Measurements from ENCODE around the gene NISCH. TPM values are rescaled to one million over a fixed set of nuclear protein-coding genes. Genes with fewer than 3 reads are reported as not detected.

NISCH gene
- total and polyA plus RNA-seq, 2 of the 8 experiments (the other 6 are each of a cell fraction or from before 2014, with no cell fraction given): 71.2 to 71.9 TPM

- H3K23me2 ChIP-seq (ENCODE audit: low read depth, low read length): peaks cover 17% of the 10 kb centered on the region
- H4K5ac ChIP-seq (ENCODE audit: insufficient read length, low read depth, low read length): no peak overlapping the region
- H3K56ac ChIP-seq (replicated peaks; ENCODE audit: insufficient read length, low read depth, low read length): no peak overlapping the region
- no peak overlapping the region for H2BK20ac ChIP-seq (ENCODE audit: low read length)
- ChIA-PET CTCF (ENCODE audit: partially characterized antibody) (interaction anchor here (0.6 to 1.3 kb wide), 2 partner anchors 13 to 23 kb away, joined by 3 read pairs; no protein-coding TSS in a partner anchor), POLR2A (ENCODE audit: partially characterized antibody) (interaction anchor here (0.6 kb wide), 1 partner anchor 910 kb away, joined by 3 read pairs; no protein-coding TSS in a partner anchor)
- H4K20me1 ChIP-seq (replicated peaks in 1 of 2; ENCODE audit: control insufficient read depth in 1 of 2, insufficient read depth in 2 of 2, low read length in 2 of 2): peaks cover 4 to 18% of the 10 kb centered on the region in 2 experiments
- H3K4me1 ChIP-seq (replicated peaks in 1 of 4; ENCODE audit: control insufficient read depth in 3 of 4, insufficient read depth in 4 of 4, low read length in 3 of 4): peaks cover 7 to 25% (median 14%) of the 10 kb centered on the region in 4 experiments
- H3K79me2 ChIP-seq (ENCODE audit: control insufficient read depth in 1 of 2, insufficient read depth in 2 of 2, low read length in 2 of 2): peaks cover 12 to 29% of the 10 kb centered on the region in 2 experiments
- no peak overlapping the region for H2AK5ac ChIP-seq (ENCODE audit: low read depth, low read length)
- H2BK12ac ChIP-seq (ENCODE audit: low read depth, low read length): no peak overlapping the region
- no peak overlapping the region for H4K8ac ChIP-seq (ENCODE audit: extremely low read depth, insufficient read depth, low read length)
- peaks cover 0 to 10% (median under 1%) of the 10 kb centered on the region in 4 experiments; a peak in 1 of 8 replicates for H3K36me3 ChIP-seq (ENCODE audit: control insufficient read depth in 2 of 4, insufficient read depth in 4 of 4, low read length in 3 of 4)
- H3K14ac ChIP-seq (ENCODE audit: insufficient read length): no peak overlapping the region
- no peak for FAIRE-seq
- no peak overlapping the region for H3K4ac ChIP-seq (replicated peaks; ENCODE audit: insufficient read length, low read depth, low read length)
- H3K79me1 ChIP-seq (ENCODE audit: low read depth, low read length): peaks cover 12% of the 10 kb centered on the region
- H3K27ac ChIP-seq (ENCODE audit: low read depth, low read length): no peak overlapping the region
- H4K91ac ChIP-seq (replicated peaks; ENCODE audit: insufficient read length, low read length): no peak overlapping the region
- H3K9ac ChIP-seq (replicated peaks in 1 of 4; ENCODE audit: extremely low read depth in 1 of 4, low read depth in 3 of 4, low read length in 3 of 4): no peak overlapping the region; a peak in 1 of 7 replicates
- no peak overlapping the region for H2BK5ac ChIP-seq (ENCODE audit: low read depth, low read length)
- WGBS, 2 experiments (ENCODE audit: extremely low coverage in 1 of 2, insufficient coverage in 1 of 2, insufficient read length in 1 of 2, insufficient replicate concordance in 2 of 2, low coverage in 1 of 2, low lambda C conversion rate in 2 of 2, missing lambda C conversion rate in 1 of 2): 98% methylated on average over 5 of the region's 5 CpGs; no CpG with 5 or more reads in 1 of the 2 experiments
- no peak overlapping the region for H3K4me3 ChIP-seq (ENCODE audit: extremely low read depth in 1 of 4, insufficient read depth in 2 of 4, low read depth in 3 of 4, low read length in 4 of 4)
- H3K27me3 ChIP-seq (replicated peaks in 1 of 4; ENCODE audit: control insufficient read depth in 3 of 4, extremely low read depth in 1 of 4, insufficient read depth in 3 of 4, low read length in 3 of 4): no peaks in the 10 kb centered on the region
- no peak overlapping the region for H2AFZ ChIP-seq (ENCODE audit: low read length)
- H3K9me3 ChIP-seq (ENCODE audit: insufficient read depth in 2 of 2, low read depth in 1 of 2, low read length in 1 of 2): no peaks in the 10 kb centered on the region
- H3K4me2 ChIP-seq (ENCODE audit: insufficient read depth in 1 of 2, low read depth in 2 of 2, low read length in 2 of 2): no peak overlapping the region
- peak in 1 of 2 experiments; percentile 30 for DNase-seq (ENCODE audit: low read depth in 1 of 2, low spot score in 2 of 2)
- no peak overlapping the region for H2BK15ac ChIP-seq (ENCODE audit: low read length)
- H3K18ac ChIP-seq (ENCODE audit: extremely low read depth, low read length): no peak overlapping the region
- no peak overlapping the region for H2BK120ac ChIP-seq (replicated peaks; ENCODE audit: low read depth, low read length)
- no peak overlapping the region for H3K23ac ChIP-seq (ENCODE audit: insufficient read length)
- TF ChIP-seq SUZ12 (IDR thresholded peaks at IDR 0.05; ENCODE audit: low read length) (no peak), ATF3 (IDR thresholded peaks at IDR 0.05; ENCODE audit: insufficient read depth, low read depth, low read length) (no peak), SIRT6 (IDR thresholded peaks at IDR 0.05; ENCODE audit: low read length) (no peak), POU5F1 (IDR thresholded peaks at IDR 0.05; ENCODE audit: low read depth, low read length) (no peak), KDM1A (IDR thresholded peaks at IDR 0.05; ENCODE audit: borderline replicate concordance, low read length) (no peak), SIN3A (conservative IDR thresholded peaks at IDR 0.05 in 1 of 2, IDR thresholded peaks at IDR 0.05 in 1 of 2; ENCODE audit: low read depth in 1 of 2, low read length in 2 of 2) (no peak), POLR2A (IDR thresholded peaks at IDR 0.05; ENCODE audit: control extremely low read depth in 1 of 2, low read depth in 2 of 2, low read length in 2 of 2) (no peak), GTF2F1 (IDR thresholded peaks at IDR 0.05; ENCODE audit: borderline replicate concordance, low read depth, low read length) (no peak), ASH2L (IDR thresholded peaks at IDR 0.05; ENCODE audit: low read length) (no peak), TCF12 (IDR thresholded peaks at IDR 0.05; ENCODE audit: low read depth, low read length) (no peak), CBX5 (IDR thresholded peaks at IDR 0.05; ENCODE audit: low read depth, low read length) (no peak), TEAD4 (IDR thresholded peaks at IDR 0.05; ENCODE audit: low read depth, low read length) (no peak)
- TF ChIP-seq, protein P1, sequence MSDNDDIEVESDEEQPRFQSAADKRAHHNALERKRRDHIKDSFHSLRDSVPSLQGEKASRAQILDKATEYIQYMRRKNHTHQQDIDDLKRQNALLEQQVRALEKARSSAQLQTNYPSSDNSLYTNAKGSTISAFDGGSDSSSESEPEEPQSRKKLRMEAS (IDR thresholded peaks at IDR 0.05): no peak
Measured at GRCh38 chr3:52539010-52539653, 83.7 kb downstream of the NISCH start.

All from H1 (cell line).